ENCODE results near the gene GPAT3.
"Not testable (repeated sequence)": the region's sequence is repeated elsewhere in the genome, so short reads cannot be mapped to it uniquely, and the experiment has no call there.

GPAT3 gene

GRCh38 chr4:83535520-83536361, at the start of gene GPAT3:
GPAT3 (plus strand) TSS chr4:83536108; CDS start chr4:83536623, 515 bp downstream.
- DNase-seq: peak; percentile 61 to 63

- no peak for DNase-seq
These were observed 49.3 kb upstream of the GPAT3 start for GRCh38 chr4:83486457-83487129.

DNA sequence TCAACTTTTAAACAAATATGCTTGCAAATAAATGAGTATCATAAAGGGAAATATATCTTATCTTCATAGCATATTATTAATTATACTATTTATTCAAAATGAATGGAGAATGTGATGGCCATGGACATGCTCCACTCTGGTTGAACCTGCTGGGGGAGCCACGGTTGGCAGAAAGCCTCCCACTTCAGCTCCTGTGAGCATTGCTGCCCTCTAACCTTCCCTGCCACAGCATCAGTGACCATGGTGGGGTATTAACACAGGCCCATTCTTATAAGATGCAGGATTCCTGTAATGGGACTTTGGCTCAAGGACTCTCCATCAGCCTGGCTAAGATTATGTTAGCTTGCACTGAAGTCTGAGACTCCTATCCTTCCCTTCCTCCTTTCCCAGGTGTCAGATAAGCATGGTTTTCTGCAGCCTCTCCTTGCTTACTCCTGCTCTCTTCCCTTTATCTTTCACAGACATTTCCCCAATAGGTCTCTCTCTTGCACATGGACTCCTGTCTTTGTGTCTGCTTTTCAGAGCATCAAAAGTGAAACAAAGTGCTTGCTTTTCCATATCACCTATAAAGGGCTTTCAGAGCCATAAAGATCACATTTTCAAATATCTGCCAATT, 46.1 kb upstream of the GPAT3 start:
- DNase-seq: no peak

DNA sequence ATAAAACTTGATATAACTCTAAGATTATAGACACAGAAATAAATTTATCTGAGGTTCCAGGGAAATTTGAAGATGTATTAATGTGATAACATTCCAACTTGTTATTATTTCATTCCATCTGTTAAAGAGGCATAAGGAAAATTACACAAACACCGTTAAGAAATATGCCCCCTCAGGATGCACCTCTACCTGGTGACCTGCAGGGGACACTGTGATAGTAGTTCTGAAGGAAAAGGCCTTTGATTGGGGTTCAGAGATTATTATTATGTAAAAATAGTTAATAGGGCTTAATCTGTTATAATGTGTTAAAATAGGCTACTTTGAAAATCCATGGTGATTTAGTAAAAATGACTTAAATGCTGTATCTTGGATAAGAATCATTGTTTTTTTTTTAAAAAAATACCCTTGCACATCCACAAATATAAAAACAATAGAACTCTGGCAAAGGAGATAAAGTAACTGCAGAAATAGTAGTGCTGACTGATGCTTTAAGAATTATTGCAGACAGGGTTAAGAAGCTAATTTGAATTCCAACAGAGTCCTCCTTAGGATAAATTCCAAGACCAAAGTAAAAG, 44.9 kb upstream of the GPAT3 start:
- peak; percentile 16 to 51 for DNase-seq

- not testable (repeated sequence) for DNase-seq
These were observed 39.6 kb upstream of the GPAT3 start for GRCh38 chr4:83496085-83496917.

- DNase-seq: no peak
These were observed 37.7 kb upstream of the GPAT3 start for GRCh38 chr4:83498187-83498586.

DNA sequence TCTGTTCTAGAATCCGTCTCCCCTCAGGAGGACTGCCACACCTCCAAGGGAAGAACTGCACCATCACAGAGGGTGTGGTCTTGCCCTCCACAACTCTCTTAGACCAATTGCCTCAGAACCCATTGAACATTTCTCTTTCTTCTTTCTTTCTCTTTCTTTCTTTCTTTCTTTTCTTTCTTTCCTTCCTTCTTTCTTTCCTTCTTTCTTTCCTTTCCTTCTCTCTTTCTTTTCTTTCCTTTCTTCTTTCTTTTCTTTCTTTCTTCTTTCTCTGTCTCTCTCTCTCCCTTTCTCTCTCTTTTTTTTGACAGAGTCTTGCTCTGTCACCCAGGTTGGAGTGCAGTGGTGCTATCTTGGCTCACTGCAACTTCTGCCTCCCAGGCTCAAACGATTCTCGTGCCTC, 34.2 kb upstream of the GPAT3 start:
- not testable (repeated sequence) for DNase-seq

- peak; percentile 18 to 50 for DNase-seq
These were observed 31.9 kb upstream of the GPAT3 start for GRCh38 chr4:83503974-83504373.

GRCh38 chr4:83504503-83504902, 31.4 kb upstream of the GPAT3 start:
- DNase-seq: no peak

DNA sequence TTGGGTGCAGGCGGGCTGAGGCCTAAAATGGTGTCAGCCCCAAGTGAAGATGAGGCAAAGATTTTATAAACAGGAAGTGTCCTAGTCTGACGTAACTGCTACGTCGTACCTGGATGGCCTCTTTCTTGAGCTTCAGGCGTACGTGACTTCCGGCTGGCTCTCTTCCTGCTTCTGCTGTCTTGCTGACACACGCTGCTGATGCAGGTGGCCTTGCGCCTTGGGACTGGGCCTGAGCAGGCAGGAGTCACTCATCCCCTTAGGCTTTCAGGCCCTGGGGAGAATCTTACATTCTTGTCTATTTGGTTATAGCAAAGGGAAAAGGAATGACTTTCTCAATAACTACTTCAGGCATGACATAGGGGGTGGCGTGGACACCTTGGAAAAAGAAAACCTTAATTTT, 30.9 kb upstream of the GPAT3 start:
- DNase-seq: peak in 1 of 2 donors; percentile 18

DNA sequence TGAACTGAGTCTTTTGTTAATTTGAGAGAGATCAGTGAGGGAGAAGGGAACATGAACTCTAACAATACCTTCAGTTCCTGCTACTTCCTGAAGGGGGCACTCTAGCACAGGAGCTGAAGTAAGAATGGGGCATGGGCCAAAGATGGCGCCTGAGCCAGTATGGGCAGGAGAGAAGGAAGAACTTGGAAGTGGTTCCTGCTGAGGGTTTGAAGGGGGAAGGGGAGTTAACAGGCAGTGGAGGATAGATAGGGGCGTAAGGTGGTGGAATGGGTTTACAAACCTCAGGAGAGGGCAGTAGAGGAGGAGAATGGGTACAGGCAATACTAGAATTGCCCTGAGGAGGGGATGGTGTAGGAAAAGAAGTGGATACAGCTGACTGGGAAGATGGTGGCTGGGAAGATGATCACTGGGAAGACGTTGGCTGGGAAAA, 26.7 kb upstream of the GPAT3 start:
- DNase-seq: peak; percentile 59 to 66

DNA sequence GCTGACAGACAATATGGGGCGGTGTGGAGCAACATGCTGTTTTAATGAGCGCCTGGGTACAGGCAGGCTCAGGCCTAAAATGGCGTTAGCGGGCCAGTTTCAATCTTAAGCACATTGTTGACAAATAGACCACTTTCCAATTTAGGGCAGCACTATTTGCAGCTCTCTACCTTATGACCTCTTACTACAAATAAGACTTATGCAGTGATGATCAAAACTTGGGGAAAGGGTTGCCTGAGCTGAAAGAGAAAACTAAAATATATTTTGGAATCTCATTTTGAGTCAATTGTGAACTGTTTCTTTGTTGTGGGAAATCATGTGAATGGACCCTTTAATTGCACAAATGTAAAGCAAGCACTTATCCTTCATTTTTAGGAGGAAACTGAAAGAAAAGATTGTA, 25.5 kb upstream of the GPAT3 start:
- DNase-seq: no peak

DNA sequence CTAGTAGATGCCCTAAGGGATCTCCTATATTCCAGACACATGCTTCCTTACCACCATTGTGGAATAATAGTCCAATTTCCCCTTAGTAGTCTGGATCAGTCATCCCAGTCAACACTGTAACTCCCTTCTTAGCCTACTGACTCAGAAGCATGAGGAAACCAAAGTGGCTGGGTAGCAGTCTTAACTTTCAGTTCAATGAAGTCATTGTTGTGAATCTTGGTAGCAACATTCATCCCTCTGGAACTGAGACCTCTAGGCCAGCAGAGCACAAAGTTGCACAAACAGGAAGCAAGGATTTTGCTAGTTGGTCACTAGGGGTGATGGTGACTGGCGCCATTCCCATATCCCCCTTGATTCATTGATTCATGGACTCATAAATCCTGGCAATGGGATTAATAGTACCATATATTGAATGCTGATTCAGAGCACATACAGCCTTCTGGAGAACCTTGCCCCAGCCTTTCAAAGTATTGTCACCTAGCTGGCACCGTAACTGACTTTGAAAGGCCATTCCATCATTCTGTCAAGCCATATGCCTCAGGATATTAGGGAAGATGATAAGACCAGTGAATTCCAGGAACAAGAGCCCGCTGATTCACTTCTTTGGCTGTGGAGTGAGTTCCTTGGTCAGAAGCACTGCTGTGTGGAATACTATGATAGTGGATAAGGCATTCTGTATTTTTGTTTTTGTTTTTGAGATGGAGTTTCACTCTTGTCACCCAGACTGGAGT, 19.7 kb upstream of the GPAT3 start:
- no peak for DNase-seq

DNA sequence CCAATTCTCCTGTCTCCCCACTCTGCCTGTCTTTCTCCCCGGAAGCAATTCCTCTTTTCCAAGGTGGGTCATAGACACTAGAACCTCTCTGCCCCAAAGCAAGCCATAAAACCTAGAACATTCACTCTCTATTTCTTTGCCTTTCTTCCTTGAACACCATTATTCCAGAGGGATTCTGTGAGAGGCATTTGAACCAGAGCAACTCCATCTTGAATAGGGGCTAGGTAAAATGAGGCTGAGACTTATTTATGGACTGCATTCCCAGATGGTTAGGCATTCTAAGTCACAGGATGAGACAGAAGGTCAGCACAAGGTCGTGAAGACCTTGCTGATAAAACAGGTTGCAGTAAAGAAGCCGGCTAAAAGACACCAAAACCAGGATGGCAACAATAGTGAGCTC, 13.7 kb upstream of the GPAT3 start:
- no peak for DNase-seq

DNA sequence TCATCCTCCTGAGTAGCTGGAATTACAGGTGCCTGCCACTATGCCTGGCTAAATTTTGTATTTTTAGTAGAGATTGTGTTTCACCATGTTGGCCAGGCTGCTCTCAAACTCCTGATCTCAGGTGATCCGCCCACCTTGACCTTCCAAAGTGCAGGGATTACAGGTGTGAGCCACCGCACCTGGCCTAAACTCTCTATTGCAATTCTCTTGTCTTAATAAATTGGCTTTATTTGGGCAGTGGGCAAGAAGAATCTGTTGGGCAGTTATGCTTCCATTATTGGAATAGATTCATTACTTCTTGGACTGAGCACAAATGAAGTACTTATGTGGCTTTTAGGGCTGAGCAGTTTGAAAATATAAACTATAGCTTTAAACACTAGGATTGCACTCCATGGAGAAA, 8.2 kb upstream of the GPAT3 start:
- DNase-seq: no peak

DNA sequence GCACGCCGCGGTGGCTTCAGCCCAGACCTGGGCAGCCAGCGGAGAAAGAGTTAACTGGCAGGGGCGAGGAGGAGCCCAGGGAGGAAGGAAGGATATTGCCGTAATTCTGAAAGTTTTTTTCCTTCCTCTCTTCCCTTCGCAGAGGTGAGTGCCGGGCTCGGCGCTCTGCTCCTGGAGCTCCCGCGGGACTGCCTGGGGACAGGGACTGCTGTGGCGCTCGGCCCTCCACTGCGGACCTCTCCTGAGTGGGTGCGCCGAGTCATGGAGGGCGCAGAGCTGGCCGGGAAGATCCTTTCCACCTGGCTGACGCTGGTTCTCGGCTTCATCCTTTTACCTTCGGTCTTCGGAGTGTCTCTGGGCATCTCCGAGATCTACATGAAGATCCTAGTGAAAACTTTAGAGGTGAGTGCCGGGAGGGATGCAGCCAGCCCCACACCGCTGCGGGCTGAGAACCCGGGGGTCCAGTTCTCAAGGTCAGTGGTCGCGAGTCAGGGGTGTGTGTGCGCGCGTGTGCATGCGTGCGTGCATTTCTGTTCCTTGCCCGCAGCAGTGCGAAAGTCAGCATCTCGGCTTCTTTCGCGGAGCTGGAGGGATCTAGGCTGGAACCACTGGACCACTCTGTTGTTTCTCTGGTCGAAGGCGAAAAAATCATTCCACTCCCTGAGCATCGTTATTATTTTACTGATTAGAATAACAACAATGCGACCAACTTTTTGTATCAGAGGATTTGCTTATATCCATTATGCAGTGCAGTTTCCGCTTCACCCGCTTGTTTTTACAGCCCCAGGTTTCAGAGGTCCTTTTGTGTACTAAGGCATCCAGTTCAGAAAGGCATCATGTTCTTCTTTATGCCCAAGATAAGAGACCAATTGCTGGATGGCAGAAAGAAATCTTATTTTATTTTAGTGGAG, 709 bp downstream of the GPAT3 start:
- no peak for DNase-seq

DNA sequence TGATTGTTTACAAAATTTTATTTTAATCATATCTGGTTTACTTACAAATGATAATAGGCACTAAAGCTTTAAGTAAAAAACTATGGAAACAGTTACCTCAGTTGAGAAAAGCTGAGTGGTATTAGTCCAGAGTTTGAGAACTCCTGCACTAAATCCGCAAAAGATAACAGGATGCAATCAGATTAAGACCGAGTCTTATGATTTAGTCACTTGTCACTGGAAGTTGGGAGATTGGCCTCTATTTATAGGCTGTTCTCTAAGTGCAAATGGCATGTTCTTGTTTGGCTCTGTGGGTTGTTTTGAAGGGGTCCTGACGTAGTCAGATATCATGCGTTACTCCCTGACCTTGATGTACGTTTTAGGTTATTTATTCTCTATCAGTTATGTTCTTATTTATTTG, 6.3 kb downstream of the GPAT3 start:
- no peak for DNase-seq

DNA sequence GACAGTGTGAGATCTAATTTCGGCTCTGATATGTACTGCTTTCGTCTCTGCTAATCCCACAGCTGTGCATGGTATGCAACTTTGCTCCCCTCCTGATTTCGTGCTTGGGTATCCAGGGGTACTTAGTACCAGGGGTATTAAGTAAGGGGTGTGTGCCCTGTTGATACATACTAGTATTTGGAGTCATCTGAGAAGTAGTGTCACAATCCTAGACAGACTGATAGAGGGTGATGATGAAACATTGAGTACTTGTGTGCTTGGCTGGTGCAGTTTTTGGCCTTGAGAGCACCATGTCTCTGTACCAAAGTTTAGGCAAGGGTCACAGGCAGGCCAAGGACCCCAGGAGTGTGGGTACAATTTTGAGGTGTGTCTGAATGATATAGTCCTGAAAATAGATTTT, 10.9 kb downstream of the GPAT3 start:
- DNase-seq: no peak

- peak; percentile 24 to 76 for DNase-seq
These were observed 12.4 kb downstream of the GPAT3 start for GRCh38 chr4:83548151-83548905.

GRCh38 chr4:83552083-83552482, 16.2 kb downstream of the GPAT3 start:
- DNase-seq: no peak
